Measurements from ENCODE around the gene FASN. TPM values are rescaled to one million over a fixed set of nuclear protein-coding genes. Genes with fewer than 3 reads are reported as not detected.

FASN gene
- total and polyA plus RNA-seq, 2 of the 13 experiments (the other 11 are each of a cell fraction or from before 2014, with no cell fraction given), result 51.7 to 101 TPM

GRCh38 chr17:82110298-82110697, 12.3 kb upstream of the FASN start (continued):
- TF ChIP-seq REL (CRISPR knock-in tag; conservative IDR thresholded peaks at IDR 0.05) (no peak), ZSCAN22 (CRISPR knock-in tag; IDR thresholded peaks at IDR 0.05) (no peak), ATF7 (IDR thresholded peaks at IDR 0.05) (no peak), ATF7 (CRISPR knock-in tag; IDR thresholded peaks at IDR 0.05) (no peak), ZNF33B (CRISPR knock-in tag; IDR thresholded peaks at IDR 0.05) (no peak), AKNA (CRISPR knock-in tag; IDR thresholded peaks at IDR 0.05; ENCODE audit: borderline replicate concordance) (no peak), HMGXB3 (CRISPR knock-in tag; IDR thresholded peaks at IDR 0.05; ENCODE audit: borderline replicate concordance) (peak; percentile 59; the same call in 1 of the 2 replicates), YY1 (IDR thresholded peaks at IDR 0.05; ENCODE audit: insufficient read depth, insufficient replicate concordance, low read depth, low read length) (no peak), CEBPG (CRISPR knock-in tag; IDR thresholded peaks at IDR 0.05) (0 out of 2 replicates have a peak, but pooled peaks have one; percentile 6), KAT2B (IDR thresholded peaks at IDR 0.05; ENCODE audit: borderline replicate concordance, low read depth, low read length) (no peak), ZNF670 (CRISPR knock-in tag; IDR thresholded peaks at IDR 0.05; ENCODE audit: borderline replicate concordance) (no peak), AHDC1 (CRISPR knock-in tag; IDR thresholded peaks at IDR 0.05; ENCODE audit: borderline replicate concordance) (0 out of 2 replicates have a peak, but pooled peaks have one; percentile 22), FOSL2 (CRISPR knock-in tag; IDR thresholded peaks at IDR 0.05) (peak; percentile 65), LCORL (IDR thresholded peaks at IDR 0.05) (no peak), LCORL (CRISPR knock-in tag; IDR thresholded peaks at IDR 0.05) (no peak), MAX (IDR thresholded peaks at IDR 0.05) (no peak)

Measured in HepG2 (cell line).